Left ventricle myocardium superior (tissue), 1 donor: ENCODE measurements around the gene DDX47. TPM values are rescaled to one million over a fixed set of nuclear protein-coding genes. Genes with fewer than 3 reads are reported as not detected.
"Not testable (repeated sequence)": the region's sequence is repeated elsewhere in the genome, so short reads cannot be mapped to it uniquely, and the experiment has no call there.

Experiments used
- ATAC-seq: fragments of 200-7000 bp; cut with Tn5 transposase; one replicate; pipeline ENCODE4 v1.9.1; 2020; ENCODE audit warnings: mild to moderate bottlenecking, moderate library complexity
- DNase-seq: peaks from one replicate; pipeline ENCODE4 v3.0.0-alpha.2; 2020
- intact Hi-C: fragments of 100-400 bp; cut with micrococcal nuclease; formaldehyde crosslinking; loops from one replicate; pipeline ENCODE4 v1.11.0; 2022
- total RNA-seq: library from RNA; stranded (reverse); fragmentation: NEBNext Ultra II Directional; extraction: Animal tissue kit (Norgen Biotek cat#: 25700); gene quantifications from one replicate; pipeline ENCODE4 v1.2.1, GENCODE V29; 2021
- donor health status: DM: no; HTN: yes; CAD: no; lungs with severe emphysema.

DDX47 gene
- total RNA-seq, 1 donor from 2014 or later = 29.9 TPM

GRCh38 chr12:12796171-12796570, 17.0 kb upstream of the DDX47 start:
- intact Hi-C loops = no loop called here
- DNase-seq (no peak), ATAC-seq (no peak)

GRCh38 chr12:12796928-12797793, 16.0 kb upstream of the DDX47 start:
- intact Hi-C loops = no loop called here
- no peak for ATAC-seq
- DNase-seq = no peak

- no peak for DNase-seq
- intact Hi-C loops = no loop called here
These were observed 15.4 kb upstream of the DDX47 start for GRCh38 chr12:12797794-12798152.

GRCh38 chr12:12798480-12798879, 14.7 kb upstream of the DDX47 start:
- no peak for ATAC-seq
- intact Hi-C loops = no loop called here

More at GRCh38 chr12:12797794-12798152, 15.4 kb upstream of the DDX47 start:
- ATAC-seq = no peak

GRCh38 chr12:12799163-12799920, 13.8 kb upstream of the DDX47 start:
- ATAC-seq (no peak), DNase-seq (no peak)
- intact Hi-C loops = no loop called here

More at GRCh38 chr12:12798480-12798879, 14.7 kb upstream of the DDX47 start:
- no peak for DNase-seq

GRCh38 chr12:12800406-12801180, 12.6 kb upstream of the DDX47 start:
- no peak for ATAC-seq
- intact Hi-C loops = no loop called here
- DNase-seq = no peak

GRCh38 chr12:12801656-12802055, 11.5 kb upstream of the DDX47 start:
- DNase-seq, ATAC-seq, intact Hi-C loops: not testable (repeated sequence)

GRCh38 chr12:12803186-12803585, 10.0 kb upstream of the DDX47 start:
- DNase-seq (no peak), ATAC-seq (peak; percentile 76)
- intact Hi-C loops = no loop called here

- intact Hi-C loops = no loop called here
- ATAC-seq (no peak), DNase-seq (no peak)
These were observed 9.1 kb upstream of the DDX47 start for GRCh38 chr12:12804011-12804410.

GRCh38 chr12:12804432-12804886, 8.7 kb upstream of the DDX47 start:
- intact Hi-C loops = no loop called here
- DNase-seq = no peak
- ATAC-seq = no peak

GRCh38 chr12:12806784-12807516, 6.2 kb upstream of the DDX47 start:
- intact Hi-C loops = no loop called here
- no peak for ATAC-seq
- DNase-seq = no peak

- not testable (repeated sequence) for ATAC-seq
These were observed 5.6 kb upstream of the DDX47 start for GRCh38 chr12:12807517-12807903.

GRCh38 chr12:12807970-12808702, 5.0 kb upstream of the DDX47 start:
- intact Hi-C loops = no loop called here
- peak; percentile 68 for ATAC-seq
- DNase-seq = peak; percentile 59

More at GRCh38 chr12:12807517-12807903, 5.6 kb upstream of the DDX47 start:
- DNase-seq, intact Hi-C loops: not testable (repeated sequence)

- intact Hi-C loops = no loop called here
- ATAC-seq (no peak), DNase-seq (no peak)
These were observed 2.6 kb upstream of the DDX47 start for GRCh38 chr12:12810553-12811021.

GRCh38 chr12:12811343-12811742, 1.8 kb upstream of the DDX47 start:
- ATAC-seq (no peak), DNase-seq (no peak)
- intact Hi-C loops = no loop called here

GRCh38 chr12:12812174-12812573, 972 bp upstream of the DDX47 start:
- intact Hi-C loops = no loop called here
- ATAC-seq (no peak), DNase-seq (no peak)

- intact Hi-C loops = no loop called here
- DNase-seq (no peak), ATAC-seq (no peak)
These were observed 477 bp upstream of the DDX47 start for GRCh38 chr12:12812618-12813119.

- intact Hi-C loops = no loop called here
- DNase-seq = no peak
- ATAC-seq = no peak
These were observed 4.5 kb downstream of the DDX47 start for GRCh38 chr12:12817616-12818015.
